Measurements from ENCODE around the gene DLGAP1.

DLGAP1 gene

DNA sequence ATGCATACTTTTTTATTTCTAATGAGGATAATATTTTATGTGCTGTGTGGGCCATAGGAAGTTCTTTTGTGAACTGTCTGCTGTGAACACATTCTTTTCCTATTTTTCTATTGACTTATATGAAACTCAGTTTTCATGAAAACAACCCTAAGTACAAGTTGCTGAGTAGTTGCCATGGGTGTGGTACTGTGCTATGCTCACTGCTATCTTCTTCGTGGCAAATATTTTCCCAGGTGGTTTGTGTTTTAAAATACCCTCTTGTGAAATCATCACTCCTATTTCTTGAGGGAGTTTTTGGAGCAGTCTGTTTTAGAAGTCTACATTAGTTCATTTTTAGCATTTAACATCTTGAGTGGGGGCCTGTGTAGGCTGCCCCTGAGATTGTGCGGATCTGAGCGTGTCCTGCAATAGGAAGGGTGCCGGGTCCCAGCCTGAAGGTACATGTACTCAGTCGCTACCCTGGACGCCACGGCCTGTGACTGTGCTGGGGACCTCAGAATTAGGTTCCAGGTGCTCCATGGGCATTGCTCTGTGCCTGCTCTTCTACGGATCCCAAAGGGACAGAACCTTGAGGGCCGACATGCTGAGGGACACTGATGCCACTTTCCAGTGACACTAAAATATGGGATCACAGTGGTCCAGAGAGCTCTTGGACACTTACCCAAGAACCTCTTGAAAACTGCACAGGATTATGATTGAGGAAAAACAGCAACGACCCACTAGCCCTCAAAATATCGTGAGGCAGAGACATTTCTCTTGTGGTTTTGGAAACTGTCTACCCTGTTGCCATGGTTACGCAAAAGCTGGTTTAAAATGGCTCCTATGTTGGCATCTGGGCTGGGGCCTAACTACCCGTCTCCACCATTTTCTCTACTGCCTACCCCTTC is 524.7 kb downstream of the DLGAP1 start:
- ATAC-seq (no peak), DNase-seq (ENCODE audit: low spot score in 2 of 2) (no peak)
- Mint-ChIP-seq H3K9me3 (no peaks in the 10 kb centered on the region), H3K4me3 (no peak overlapping the region), H3K27ac (no peak overlapping the region), H3K36me3 (no peaks in the 10 kb centered on the region), H3K4me1 (no peaks in the 10 kb centered on the region)

DNA sequence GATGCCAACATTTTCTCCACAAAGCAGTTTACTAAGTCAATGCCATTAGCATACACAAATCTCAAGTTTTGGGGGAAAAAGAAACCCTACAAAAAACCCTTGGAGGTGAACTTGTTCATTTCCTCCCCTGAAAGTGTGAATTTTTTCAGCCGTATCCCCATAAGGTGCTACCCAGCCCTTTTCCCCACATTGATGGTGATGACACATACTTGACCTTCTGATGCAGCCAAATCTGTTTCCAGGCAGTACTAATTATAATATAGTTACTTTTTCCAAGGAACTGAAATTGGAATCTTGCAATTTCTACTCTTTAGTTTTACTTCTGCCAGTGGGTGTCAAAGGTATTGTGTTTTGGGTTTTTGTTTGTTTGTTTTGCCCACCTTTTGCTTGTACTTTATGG is 530.7 kb downstream of the DLGAP1 start:
- DNase-seq (ENCODE audit: low spot score in 2 of 2) (no peak), ATAC-seq (no peak)
- no peak overlapping the region for H3K27ac Mint-ChIP-seq
- no peaks in the 10 kb centered on the region for H3K36me3 Mint-ChIP-seq
- no peaks in the 10 kb centered on the region for H3K4me1 Mint-ChIP-seq
- H3K9me3 Mint-ChIP-seq = no peaks in the 10 kb centered on the region
- no peak overlapping the region for H3K4me3 Mint-ChIP-seq

DNA sequence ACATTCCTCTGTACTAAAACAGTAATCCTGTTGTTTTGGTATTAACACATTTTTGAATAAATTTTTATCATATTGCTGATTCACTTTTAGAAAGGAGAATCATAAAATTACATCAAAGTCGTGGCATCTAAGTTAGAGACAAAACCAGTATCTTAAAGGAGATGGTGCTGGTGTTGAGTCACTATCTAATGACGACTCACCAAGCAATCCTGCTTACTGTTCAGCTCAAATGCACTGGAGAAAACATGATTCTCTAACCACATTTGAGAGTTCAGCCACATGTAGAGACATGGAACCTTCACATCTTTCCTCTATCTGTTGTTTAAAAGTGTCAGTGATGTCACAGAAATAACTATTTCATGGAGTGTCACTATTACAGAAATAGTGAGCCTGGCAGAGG is 531.4 kb downstream of the DLGAP1 start:
- no peaks in the 10 kb centered on the region for H3K36me3 Mint-ChIP-seq
- no peaks in the 10 kb centered on the region for H3K9me3 Mint-ChIP-seq
- no peak overlapping the region for H3K4me3 Mint-ChIP-seq
- no peak for ATAC-seq
- DNase-seq (ENCODE audit: low spot score in 2 of 2) = no peak
- H3K27ac Mint-ChIP-seq = no peak overlapping the region
- H3K4me1 Mint-ChIP-seq = no peaks in the 10 kb centered on the region

DNA sequence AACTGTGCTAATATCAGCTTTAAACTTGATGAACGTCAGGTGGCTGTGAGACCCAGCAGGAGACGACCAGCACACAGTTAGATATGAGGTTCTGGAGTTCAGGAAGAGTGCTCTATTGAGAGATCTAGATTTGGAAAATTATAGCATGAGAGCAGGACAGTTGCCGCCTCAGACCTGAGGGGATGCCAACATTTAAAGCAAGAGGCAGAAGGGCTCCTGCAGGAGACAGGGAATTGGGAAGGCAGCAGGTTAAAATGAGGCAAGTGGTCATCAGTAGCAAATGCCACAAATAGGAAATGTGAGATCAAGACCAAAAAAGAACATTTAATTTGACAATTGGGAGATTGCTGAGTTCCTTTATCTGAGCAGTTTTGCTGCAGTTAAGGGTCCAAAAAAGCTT is 533.3 kb downstream of the DLGAP1 start:
- Mint-ChIP-seq H3K4me3 (no peak overlapping the region), H3K4me1 (no peaks in the 10 kb centered on the region), H3K9me3 (no peaks in the 10 kb centered on the region), H3K27ac (no peak overlapping the region), H3K36me3 (no peaks in the 10 kb centered on the region)
- DNase-seq (ENCODE audit: low spot score in 2 of 2) = no peak
- ATAC-seq = no peak

GRCh38 chr18:3920832-3921231 is 534.3 kb downstream of the DLGAP1 start:
- H3K4me1 Mint-ChIP-seq = no peaks in the 10 kb centered on the region

GRCh38 chr18:3919396-3920061 is 535.6 kb downstream of the DLGAP1 start:
- H3K27ac Mint-ChIP-seq = no peak overlapping the region
- no peaks in the 10 kb centered on the region for H3K36me3 Mint-ChIP-seq
- DNase-seq (ENCODE audit: low spot score in 2 of 2) = no peak
- no peak for ATAC-seq
- no peak overlapping the region for H3K4me3 Mint-ChIP-seq
- H3K4me1 Mint-ChIP-seq = no peaks in the 10 kb centered on the region
- no peaks in the 10 kb centered on the region for H3K9me3 Mint-ChIP-seq

More at GRCh38 chr18:3920832-3921231, 534.3 kb downstream of the DLGAP1 start:
- no peaks in the 10 kb centered on the region for H3K36me3 Mint-ChIP-seq
- DNase-seq (ENCODE audit: low spot score in 2 of 2) = no peak
- H3K27ac Mint-ChIP-seq = no peak overlapping the region
- H3K4me3 Mint-ChIP-seq = no peak overlapping the region
- no peaks in the 10 kb centered on the region for H3K9me3 Mint-ChIP-seq
- no peak for ATAC-seq

GRCh38 chr18:3916082-3916481 is 539.0 kb downstream of the DLGAP1 start:
- no peaks in the 10 kb centered on the region for H3K9me3 Mint-ChIP-seq
- ATAC-seq (peak; percentile 13), DNase-seq (ENCODE audit: low spot score in 2 of 2) (no peak)
- no peaks in the 10 kb centered on the region for H3K36me3 Mint-ChIP-seq
- H3K4me3 Mint-ChIP-seq = no peak overlapping the region
- no peak overlapping the region for H3K27ac Mint-ChIP-seq
- no peaks in the 10 kb centered on the region for H3K4me1 Mint-ChIP-seq

DNA sequence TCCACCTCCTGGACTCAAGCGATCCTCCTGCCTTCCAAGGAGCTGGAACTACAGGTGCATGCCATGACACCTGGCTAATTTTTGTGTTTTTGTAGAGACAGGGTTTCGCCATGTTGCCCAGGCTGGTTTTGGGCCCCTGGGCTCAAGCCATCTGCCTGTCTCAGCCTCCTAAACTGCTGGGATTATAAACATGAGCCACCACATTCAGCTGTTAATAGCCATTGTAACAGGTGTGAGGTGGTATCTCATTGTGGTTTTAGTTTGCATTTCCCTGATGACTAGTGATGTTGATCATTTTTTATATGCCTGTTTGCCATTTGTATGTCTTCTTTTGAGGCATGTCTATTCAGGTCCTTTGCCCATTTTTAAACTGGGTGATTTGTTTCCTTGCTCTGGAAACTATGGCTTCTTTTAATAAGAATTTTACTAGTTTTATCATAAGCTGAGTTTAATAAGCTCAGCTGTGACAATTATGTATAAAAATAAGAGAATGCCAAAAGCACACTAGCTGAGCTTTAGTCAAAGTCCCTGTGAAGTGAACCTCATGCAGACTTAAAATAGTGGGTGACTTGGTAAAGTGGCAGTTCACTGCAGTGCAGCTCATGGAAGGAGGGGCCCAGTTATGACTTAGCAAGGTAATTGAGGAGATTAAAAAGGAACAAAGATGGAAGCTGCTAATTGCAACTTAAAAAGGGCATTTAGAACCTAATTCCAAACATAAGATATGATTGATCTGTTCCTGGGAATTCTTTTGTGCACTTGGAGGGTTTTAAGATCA is 540.1 kb downstream of the DLGAP1 start:
- no peak overlapping the region for H3K4me3 Mint-ChIP-seq
- no peak for ATAC-seq
- no peaks in the 10 kb centered on the region for H3K4me1 Mint-ChIP-seq
- H3K36me3 Mint-ChIP-seq = no peaks in the 10 kb centered on the region
- DNase-seq (ENCODE audit: low spot score in 2 of 2) = no peak
- H3K9me3 Mint-ChIP-seq = no peaks in the 10 kb centered on the region
- no peak overlapping the region for H3K27ac Mint-ChIP-seq

DNA sequence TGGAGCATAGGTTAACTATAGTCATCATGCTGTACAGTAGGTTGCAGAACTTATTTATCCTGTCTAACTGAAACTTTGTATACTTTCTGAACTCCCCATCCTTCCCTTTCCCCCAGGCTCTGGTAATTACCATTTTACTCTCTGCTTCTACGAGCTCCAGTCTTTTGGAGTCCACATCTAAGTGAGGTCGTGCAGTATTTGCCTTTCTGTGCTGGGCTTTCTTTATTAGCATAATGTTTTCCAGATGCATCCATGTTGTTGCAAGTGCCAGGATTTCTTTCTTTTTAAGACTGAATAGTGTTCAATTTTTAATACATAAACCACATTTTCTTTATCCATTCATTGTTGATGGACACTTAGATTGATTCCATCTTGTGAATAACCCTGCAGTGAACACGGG is 541.0 kb downstream of the DLGAP1 start:
- Mint-ChIP-seq H3K4me1 (no peaks in the 10 kb centered on the region), H3K27ac (no peak overlapping the region)

GRCh38 chr18:3912705-3913104 is 542.4 kb downstream of the DLGAP1 start:
- no peak for DNase-seq (ENCODE audit: low spot score in 2 of 2)
- ATAC-seq = no peak
- no peak overlapping the region for H3K27ac Mint-ChIP-seq
- H3K9me3 Mint-ChIP-seq = no peaks in the 10 kb centered on the region
- H3K4me3 Mint-ChIP-seq = no peak overlapping the region
- H3K36me3 Mint-ChIP-seq = no peaks in the 10 kb centered on the region
- H3K4me1 Mint-ChIP-seq = no peaks in the 10 kb centered on the region

More for the DNA sequence above, 541.0 kb downstream of the DLGAP1 start:
- DNase-seq (ENCODE audit: low spot score in 2 of 2) (no peak), ATAC-seq (no peak)
- Mint-ChIP-seq H3K9me3 (no peaks in the 10 kb centered on the region), H3K36me3 (no peaks in the 10 kb centered on the region), H3K4me3 (no peak overlapping the region)

DNA sequence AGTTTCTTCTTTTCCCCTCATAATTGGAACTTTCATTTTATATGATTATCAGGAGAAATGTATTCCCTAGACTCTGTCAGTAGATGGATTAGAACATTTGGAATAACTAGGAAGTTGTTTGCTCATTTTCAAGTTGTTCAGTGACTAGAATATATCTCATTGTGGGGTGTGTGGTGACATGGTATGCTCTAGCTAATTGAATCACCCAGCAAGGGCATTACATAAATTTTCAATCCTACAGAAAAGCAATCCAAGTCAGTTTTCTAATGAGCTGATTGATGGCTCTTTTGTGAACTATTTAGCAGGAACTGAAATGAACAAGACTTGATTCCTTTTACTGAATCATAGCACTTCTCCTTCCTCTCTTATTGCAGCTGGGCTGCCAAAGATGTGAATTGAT is 543.7 kb downstream of the DLGAP1 start:
- H3K27ac Mint-ChIP-seq = no peak overlapping the region
- DNase-seq (ENCODE audit: low spot score in 2 of 2) (no peak), ATAC-seq (no peak)
- no peaks in the 10 kb centered on the region for H3K4me1 Mint-ChIP-seq
- no peaks in the 10 kb centered on the region for H3K36me3 Mint-ChIP-seq
- H3K4me3 Mint-ChIP-seq = no peak overlapping the region
- no peaks in the 10 kb centered on the region for H3K9me3 Mint-ChIP-seq

GRCh38 chr18:3910512-3910911 is 544.6 kb downstream of the DLGAP1 start:
- Mint-ChIP-seq H3K9me3 (no peaks in the 10 kb centered on the region), H3K36me3 (no peaks in the 10 kb centered on the region), H3K27ac (no peak overlapping the region), H3K4me1 (no peaks in the 10 kb centered on the region), H3K4me3 (no peak overlapping the region)
- DNase-seq (ENCODE audit: low spot score in 2 of 2) (no peak), ATAC-seq (no peak)

DNA sequence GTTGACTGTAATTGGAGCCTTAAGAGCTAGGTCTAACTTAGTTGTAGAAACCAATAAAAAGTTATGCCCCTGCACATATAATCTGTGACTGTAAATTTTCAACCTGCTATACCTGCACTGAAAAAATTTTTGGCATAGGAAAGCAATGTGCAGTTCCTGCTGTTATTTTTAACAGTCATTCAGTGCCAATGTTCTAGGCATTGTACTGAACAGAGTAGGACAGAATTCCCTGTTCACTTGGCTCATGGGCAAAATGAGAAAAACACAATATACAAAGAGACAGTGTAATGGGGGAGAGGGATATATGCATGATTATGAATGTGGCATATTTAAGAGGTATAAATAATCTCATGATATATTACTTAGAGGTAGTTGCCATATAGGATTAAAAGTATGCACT is 547.2 kb downstream of the DLGAP1 start:
- Mint-ChIP-seq H3K27ac (no peak overlapping the region), H3K4me1 (no peaks in the 10 kb centered on the region), H3K4me3 (no peak overlapping the region), H3K9me3 (no peaks in the 10 kb centered on the region), H3K36me3 (no peaks in the 10 kb centered on the region)
- no peak for DNase-seq (ENCODE audit: low spot score in 2 of 2)
- no peak for ATAC-seq

GRCh38 chr18:3906116-3906750 is 548.9 kb downstream of the DLGAP1 start:
- Mint-ChIP-seq H3K36me3 (no peaks in the 10 kb centered on the region), H3K9me3 (peaks cover 1% of the 10 kb centered on the region), H3K4me3 (no peak overlapping the region), H3K27ac (no peak overlapping the region), H3K4me1 (no peaks in the 10 kb centered on the region)
- DNase-seq (ENCODE audit: low spot score in 2 of 2) = no peak
- ATAC-seq = no peak

DNA sequence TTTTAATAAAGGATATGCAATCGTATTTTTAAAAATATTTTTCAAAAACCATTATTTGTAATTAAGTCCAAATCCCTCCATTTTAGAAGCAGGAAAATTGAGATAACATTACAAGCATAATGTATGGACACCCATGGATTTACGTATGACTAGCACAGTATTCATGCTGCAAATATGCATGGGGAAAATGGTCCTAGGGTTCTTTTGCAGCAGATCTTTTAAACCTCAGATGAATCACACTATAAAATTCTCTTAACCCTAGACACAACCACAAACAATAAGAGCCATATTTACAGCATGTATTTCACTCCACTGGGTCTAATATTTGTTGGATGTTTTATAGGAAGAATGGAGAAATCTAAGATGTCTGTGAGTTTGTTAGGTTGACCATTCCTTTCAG is 551.8 kb downstream of the DLGAP1 start:
- no peak for DNase-seq (ENCODE audit: low spot score in 2 of 2)
- Mint-ChIP-seq H3K36me3 (no peaks in the 10 kb centered on the region), H3K4me1 (no peaks in the 10 kb centered on the region), H3K4me3 (no peak overlapping the region), H3K9me3 (peaks cover 4% of the 10 kb centered on the region), H3K27ac (no peak overlapping the region)
- ATAC-seq = no peak

Data from stimulated activated effector memory CD8-positive, alpha-beta T cell treated with anti-CD3 and anti-CD28 coated beads, Interleukin-12 subunit alpha, Interleukin-12 subunit beta, amount 100 ng/mL, for 72 hours (primary cell).